Activated CD4-positive, alpha-beta T cell treated with anti-CD3 and anti-CD28 coated beads, Interleukin-2, Interleukin-6, amounts not matched to agents 100 ng/mL and 50 ng/mL, durations not matched to agents 16 hours and 8 hours (primary cell): ENCODE measurements around the gene ELOB.

Experiments used
- DNase-seq: peaks from one replicate; pipeline ENCODE4 v3.0.0-alpha.2; 2020

The ELOB gene

GRCh38 chr16:2767140-2767731, 9.8 kb downstream of the ELOB start:
- DNase-seq = no peak

- no peak for DNase-seq
Measured at GRCh38 chr16:2766430-2767139, 10.5 kb downstream of the ELOB start.

- DNase-seq = no peak
Measured at GRCh38 chr16:2765462-2766404, 11.3 kb downstream of the ELOB start.

GRCh38 chr16:2764718-2765117, 12.4 kb downstream of the ELOB start:
- DNase-seq = no peak

- no peak for DNase-seq
Measured at GRCh38 chr16:2763173-2763572, 13.9 kb downstream of the ELOB start.

- DNase-seq = no peak
Measured at GRCh38 chr16:2762711-2763110, 14.4 kb downstream of the ELOB start.

DNA sequence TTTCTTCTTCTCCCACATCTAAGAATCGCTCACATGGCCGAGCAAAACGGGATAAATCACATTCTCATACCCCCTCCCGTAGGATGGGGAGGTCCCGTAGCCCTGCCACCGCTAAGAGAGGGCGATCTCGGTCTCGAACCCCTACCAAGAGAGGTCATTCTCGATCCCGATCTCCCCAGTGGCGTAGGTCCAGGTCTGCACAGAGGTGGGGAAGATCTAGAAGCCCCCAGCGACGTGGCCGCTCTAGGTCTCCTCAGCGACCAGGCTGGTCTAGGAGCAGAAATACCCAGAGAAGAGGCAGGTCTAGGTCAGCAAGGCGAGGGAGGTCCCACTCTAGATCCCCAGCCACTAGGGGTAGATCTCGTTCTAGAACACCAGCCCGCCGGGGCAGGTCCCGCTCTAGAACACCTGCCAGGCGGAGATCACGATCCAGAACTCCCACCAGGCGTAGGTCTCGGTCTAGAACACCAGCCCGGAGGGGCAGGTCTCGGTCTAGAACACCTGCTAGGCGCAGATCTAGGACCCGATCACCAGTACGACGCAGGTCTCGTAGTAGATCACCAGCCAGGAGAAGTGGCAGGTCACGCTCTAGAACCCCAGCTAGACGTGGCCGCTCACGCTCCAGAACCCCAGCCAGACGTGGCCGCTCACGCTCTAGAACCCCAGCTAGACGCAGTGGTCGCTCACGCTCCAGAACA, 15.0 kb downstream of the ELOB start:
- DNase-seq = no peak

GRCh38 chr16:2761472-2761871, 15.6 kb downstream of the ELOB start:
- DNase-seq = no peak

GRCh38 chr16:2757344-2757743, 19.7 kb downstream of the ELOB start:
- no peak for DNase-seq

DNA sequence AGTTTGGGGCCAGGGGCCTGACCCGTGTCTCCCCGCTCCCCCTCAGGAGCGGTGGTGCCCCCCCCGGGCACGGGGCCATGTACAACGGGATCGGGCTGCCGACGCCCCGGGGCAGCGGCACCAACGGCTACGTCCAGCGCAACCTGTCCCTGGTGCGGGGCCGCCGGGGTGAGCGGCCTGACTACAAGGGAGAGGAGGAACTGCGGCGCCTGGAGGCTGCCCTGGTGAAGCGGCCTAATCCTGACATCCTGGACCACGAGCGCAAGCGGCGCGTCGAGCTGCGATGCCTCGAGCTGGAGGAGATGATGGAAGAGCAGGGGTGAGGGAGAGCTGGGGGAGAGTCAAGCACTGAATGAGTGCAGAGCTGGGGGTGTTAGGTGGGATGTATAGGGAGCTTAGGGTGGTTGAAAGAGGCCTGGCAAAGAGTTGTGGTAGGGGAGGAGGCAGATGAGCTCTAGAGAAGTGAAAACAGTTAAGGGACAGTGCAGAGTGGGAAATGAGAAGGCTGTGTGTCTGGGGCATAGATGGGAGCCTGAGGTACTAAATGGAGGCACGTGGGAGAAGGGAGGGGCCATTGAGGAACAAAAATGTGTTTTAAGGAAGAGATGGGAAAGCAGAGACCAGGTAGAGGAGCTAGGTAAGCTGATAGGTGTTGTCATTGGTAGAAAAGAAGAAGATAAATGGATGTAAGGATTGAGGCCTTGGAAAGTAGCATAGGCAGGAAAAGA, 20.6 kb downstream of the ELOB start:
- DNase-seq = no peak

GRCh38 chr16:2755158-2755557, 21.9 kb downstream of the ELOB start:
- no peak for DNase-seq

DNA sequence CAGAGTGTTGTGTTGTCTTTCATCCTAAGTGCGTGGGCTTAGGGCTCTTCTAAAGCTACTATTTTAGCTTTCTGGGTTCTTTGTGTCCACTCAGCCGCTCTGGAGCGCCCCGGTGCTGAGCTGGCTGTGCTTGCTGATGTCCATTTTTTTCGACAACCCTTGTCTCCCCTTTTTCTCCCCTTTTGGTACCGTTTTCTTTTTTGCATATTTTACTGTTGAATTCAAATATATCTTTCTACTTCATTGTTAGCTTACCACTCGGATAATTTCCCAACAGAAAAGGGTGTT, 23.4 kb downstream of the ELOB start:
- no peak for DNase-seq

- peak; percentile 83 for DNase-seq
Measured at GRCh38 chr16:2752850-2753732, 24.0 kb downstream of the ELOB start.

- peak; percentile 97 for DNase-seq
Measured at GRCh38 chr16:2752035-2752849, 24.8 kb downstream of the ELOB start, which contains the start of gene SRRM2. Gene SRRM2 (plus strand): TSS chr16:2752638. CDS start chr16:2756365, 3,727 bp downstream.

- no peak for DNase-seq
Measured at GRCh38 chr16:2751577-2752034, 25.5 kb downstream of the ELOB start.

GRCh38 chr16:2749936-2750335, 27.1 kb downstream of the ELOB start:
- no peak for DNase-seq

DNA sequence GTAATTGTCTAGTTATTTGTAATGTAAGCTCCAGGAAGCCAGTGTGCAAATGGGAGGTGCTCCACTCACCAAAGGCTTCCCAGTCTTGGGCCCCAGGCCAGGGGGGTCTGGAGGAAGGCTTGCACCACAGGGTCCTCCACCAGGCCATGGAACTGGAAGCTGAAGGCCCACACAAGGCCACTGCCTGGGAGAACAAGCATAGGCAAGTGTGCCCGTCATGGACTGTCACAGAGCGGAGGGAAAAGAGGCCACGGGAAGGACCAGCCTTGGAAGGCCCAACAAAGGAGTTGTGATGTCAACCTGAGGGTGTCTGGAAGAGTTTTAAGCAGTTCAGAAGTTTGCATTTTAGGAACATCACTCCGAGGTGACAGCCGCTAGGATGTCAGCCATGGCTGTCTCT, 27.6 kb downstream of the ELOB start:
- no peak for DNase-seq

DNA sequence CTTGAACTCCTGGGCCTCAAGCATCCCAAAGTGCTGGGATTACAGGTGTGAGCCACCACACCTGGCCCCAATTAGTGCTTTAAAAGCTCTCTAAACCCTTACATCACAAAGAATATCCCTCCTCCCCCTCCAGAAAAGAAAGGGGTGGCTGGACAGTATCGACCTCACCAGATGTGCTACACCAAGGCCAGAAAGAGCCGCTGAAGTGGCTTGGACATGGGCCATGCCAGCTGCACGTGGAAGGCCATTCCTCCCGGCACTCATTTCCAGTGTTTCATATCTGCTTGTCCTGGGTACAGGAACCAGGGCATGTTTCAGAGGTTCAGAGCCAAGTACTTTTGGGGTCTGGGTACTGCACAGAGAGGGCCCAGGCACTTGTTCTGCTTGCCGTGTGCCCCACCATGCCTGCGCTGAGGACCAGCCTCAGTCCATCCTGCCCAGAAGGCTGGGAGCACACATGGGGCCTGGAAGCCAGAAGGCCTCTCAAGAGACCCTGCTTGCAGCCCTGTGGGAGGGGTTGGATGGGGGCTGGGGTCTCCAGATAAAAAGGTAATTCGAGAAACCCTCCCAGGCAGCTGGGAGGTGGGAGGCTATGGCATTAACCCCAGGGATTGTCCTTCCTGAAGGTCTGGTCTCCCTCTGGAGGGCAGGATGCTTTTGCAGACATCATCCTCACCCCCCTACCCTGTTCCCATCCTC, 28.2 kb downstream of the ELOB start:
- DNase-seq = no peak

DNA sequence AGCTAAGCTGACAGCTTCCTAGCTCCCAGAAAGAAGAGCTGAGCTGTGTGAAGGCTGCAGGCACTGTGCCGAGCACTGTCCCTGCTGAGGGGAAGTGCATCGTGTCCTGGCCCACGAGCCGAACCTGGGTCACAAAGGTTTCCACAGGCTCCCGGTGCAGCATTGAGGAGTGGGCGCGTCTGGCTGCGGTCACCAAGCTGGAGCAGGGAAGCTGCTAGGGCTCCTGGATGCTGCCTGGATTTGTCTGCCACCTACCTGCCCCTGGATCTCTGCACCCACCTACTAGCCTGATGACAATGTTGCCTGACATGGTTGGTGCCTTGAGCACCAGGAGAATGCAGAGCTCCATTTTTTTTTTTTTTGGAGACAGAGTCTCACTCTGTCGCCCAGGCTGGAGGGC, 31.1 kb downstream of the ELOB start:
- no peak for DNase-seq
